WI38 (cell line): ENCODE measurements around the gene C5orf63.

ENCODE experiments used
- H3K4me3 ChIP-seq: 2 replicates; pipeline ENCODE4 v1.5.1; 2011; ENCODE audit warnings: low read depth, mild to moderate bottlenecking, control low read depth, low read length
- TF ChIP-seq, protein P1 (sequence below): IDR thresholded peaks from 2 replicates; pipeline ENCODE4 v1.5.1; 2012; ENCODE audit warnings: low read depth, mild to moderate bottlenecking, control low read depth, low read length

The C5orf63 gene

DNA sequence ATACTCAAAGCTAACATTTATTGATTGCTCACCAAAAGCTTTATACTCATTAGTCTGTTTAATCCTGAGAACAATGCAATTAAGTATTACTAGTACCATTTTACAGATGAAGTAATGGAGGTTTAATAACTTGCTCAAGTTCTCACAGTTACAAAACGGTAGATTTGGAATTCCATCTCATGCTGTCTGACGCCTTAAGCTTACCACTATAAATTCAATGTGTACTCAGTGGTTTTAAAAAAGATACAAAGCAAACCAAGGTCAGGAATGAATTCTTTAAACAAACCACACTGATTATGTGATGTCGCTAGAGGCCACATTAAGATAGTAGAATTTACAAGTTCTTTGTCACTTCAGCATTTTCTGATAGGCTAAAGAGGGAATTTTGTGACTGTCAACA, 1.2 kb upstream of the C5orf63 start:
- no peak overlapping the region for H3K4me3 ChIP-seq
- TF ChIP-seq, protein P1, sequence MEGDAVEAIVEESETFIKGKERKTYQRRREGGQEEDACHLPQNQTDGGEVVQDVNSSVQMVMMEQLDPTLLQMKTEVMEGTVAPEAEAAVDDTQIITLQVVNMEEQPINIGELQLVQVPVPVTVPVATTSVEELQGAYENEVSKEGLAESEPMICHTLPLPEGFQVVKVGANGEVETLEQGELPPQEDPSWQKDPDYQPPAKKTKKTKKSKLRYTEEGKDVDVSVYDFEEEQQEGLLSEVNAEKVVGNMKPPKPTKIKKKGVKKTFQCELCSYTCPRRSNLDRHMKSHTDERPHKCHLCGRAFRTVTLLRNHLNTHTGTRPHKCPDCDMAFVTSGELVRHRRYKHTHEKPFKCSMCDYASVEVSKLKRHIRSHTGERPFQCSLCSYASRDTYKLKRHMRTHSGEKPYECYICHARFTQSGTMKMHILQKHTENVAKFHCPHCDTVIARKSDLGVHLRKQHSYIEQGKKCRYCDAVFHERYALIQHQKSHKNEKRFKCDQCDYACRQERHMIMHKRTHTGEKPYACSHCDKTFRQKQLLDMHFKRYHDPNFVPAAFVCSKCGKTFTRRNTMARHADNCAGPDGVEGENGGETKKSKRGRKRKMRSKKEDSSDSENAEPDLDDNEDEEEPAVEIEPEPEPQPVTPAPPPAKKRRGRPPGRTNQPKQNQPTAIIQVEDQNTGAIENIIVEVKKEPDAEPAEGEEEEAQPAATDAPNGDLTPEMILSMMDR: no peak

- H3K4me3 ChIP-seq: no peak overlapping the region
- TF ChIP-seq, protein P1: no peak
Measured at GRCh38 chr5:127070243-127070642, 3.1 kb downstream of the C5orf63 start.

DNA sequence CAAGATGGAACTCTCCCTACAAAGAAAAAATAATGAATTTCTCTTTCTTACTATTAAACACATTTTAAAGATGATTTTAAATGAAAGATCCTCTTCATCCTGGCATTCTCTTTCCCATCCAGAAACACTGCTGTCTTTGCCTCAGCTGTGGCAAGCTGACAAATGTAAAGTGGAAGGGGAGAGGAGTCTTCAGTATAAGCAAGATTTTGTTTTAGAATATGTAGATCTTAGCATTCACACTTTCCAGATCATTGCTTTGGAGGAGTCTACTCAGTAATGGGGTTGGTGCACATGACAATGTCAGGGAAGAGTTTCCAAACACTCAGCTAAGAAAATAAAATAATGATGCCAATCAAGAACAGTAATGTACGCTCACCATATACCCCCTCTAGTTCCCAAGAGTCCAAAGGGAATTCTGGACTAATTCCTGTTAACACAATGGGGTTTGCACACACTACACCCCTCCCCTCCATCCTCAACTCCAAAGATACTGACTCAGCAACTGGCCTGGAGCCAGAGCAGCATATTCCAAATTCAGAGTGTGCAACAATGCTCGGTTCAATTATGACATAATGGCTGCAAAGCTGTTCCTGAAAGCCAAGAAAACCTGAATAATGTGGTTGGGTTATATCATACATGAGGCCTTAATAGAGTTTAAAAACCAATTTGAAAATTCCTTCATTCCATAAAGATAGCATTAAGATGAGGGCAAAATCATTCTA, 4.6 kb downstream of the C5orf63 start:
- TF ChIP-seq, protein P1: no peak
- H3K4me3 ChIP-seq: no peak overlapping the region

DNA sequence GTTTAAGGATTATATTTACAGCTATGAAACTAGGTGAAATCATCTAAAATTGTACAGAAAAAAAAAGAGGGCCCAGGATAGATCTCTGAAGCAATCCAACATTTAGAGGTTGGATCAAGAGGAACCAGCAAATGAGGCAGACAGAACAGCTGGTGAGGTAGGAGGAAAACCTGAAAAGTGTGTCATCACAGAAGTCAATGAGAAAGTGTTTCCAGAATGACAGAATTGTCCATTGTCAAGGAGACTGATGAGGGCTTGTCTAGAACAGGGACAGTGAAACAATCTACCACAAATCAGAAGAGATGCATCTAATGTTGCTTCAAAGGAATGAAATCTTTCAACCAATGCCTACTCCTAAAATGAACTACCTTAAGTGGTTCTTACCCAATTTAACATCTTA, 6.6 kb downstream of the C5orf63 start:
- TF ChIP-seq, protein P1: no peak
- no peak overlapping the region for H3K4me3 ChIP-seq

GRCh38 chr5:127064253-127064840, 9.0 kb downstream of the C5orf63 start:
- no peak overlapping the region for H3K4me3 ChIP-seq
- TF ChIP-seq, protein P1: no peak

DNA sequence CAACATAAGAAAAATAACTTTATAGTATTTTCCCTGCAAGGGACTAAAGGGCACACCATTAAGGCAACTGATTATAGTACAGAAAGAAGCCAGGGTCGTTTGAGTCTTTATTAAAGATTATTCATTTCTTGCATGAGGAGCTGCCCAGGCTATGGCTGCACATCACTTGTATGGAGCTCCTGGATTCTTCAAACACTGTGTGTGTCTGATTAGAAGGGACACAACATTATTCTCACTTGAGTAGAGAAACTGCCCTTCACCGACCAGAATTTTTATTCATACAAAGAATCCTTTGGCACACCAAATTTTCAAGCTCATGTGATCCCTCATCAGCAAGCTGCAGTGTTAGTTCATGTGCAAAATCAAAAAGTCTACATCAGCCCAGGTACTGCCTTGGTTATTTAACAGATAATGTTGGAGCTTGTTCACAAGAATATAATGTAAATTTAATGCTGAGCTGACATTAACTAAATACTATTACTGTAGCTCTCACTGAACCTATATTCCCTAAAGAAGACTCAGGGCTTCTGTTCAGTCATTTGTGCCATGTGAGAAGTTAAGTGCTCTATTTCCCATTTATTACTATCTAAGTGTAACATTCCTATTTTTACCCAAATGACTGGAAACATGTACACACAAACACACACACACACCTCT, 9.9 kb downstream of the C5orf63 start:
- no peak overlapping the region for H3K4me3 ChIP-seq
- TF ChIP-seq, protein P1: no peak

DNA sequence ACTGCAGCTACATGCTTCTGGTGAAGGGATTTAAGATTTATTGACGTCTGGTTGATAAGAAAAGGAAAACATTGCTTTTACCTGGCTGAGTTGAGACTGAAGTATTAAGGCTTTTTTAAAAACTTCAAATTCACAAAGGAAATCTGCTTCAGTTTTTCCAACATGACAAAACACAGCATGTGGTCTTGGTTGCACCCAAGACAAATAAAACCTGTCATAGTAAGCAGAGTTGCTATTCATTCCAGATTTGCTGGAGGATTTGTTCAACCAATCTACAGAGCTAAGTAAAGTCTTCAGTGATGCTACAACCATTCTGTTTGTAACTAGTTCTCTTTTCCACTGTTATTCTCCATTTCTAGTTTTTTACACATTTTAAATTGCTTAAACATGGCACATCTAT, 11.3 kb downstream of the C5orf63 start:
- no peak overlapping the region for H3K4me3 ChIP-seq
- TF ChIP-seq, protein P1: no peak
